ENCODE data around the gene ROPN1L.

ROPN1L gene

GRCh38 chr5:10467281-10468198, 25.9 kb downstream of the ROPN1L start:
- H2AFZ ChIP-seq (ENCODE audit: low read depth, low read length, severe bottlenecking): no peak overlapping the region
- no peaks in the 10 kb centered on the region for H3K9me3 ChIP-seq (ENCODE audit: insufficient read depth, low read length)
- H3K9me2 ChIP-seq (replicated peaks; ENCODE audit: insufficient read depth, low read length): no peaks in the 10 kb centered on the region
- H3K27me3 ChIP-seq (ENCODE audit: low read length): no peaks in the 10 kb centered on the region
- no peak overlapping the region for H3K4me2 ChIP-seq (ENCODE audit: low read depth, low read length, poor library complexity, severe bottlenecking)
- H3K36me3 ChIP-seq (ENCODE audit: low read length): no peaks in the 10 kb centered on the region
- H3K79me2 ChIP-seq (ENCODE audit: insufficient read depth, low read length): no peaks in the 10 kb centered on the region
- TF ChIP-seq CTCF (IDR thresholded peaks at IDR 0.05; ENCODE audit: insufficient read depth, low read length, poor library complexity, severe bottlenecking) (no peak), EZH2phosphoT487 (conservative IDR thresholded peaks at IDR 0.05; ENCODE audit: low read length) (no peak)
- no peaks in the 10 kb centered on the region for H3F3A ChIP-seq (ENCODE audit: insufficient read depth)
- no peak overlapping the region for H3K4me3 ChIP-seq (ENCODE audit: insufficient read depth, low read length, poor library complexity, severe bottlenecking)
- H3K27ac ChIP-seq (ENCODE audit: low read depth, low read length): no peak overlapping the region
- no peak overlapping the region for H3K9ac ChIP-seq (ENCODE audit: low read length)
- no peaks in the 10 kb centered on the region for H4K20me1 ChIP-seq (ENCODE audit: low read depth, low read length)

- no peaks in the 10 kb centered on the region for H3K36me3 ChIP-seq (ENCODE audit: low read length)
- H3K27me3 ChIP-seq (ENCODE audit: low read length): no peaks in the 10 kb centered on the region
- no peaks in the 10 kb centered on the region for H3K9me2 ChIP-seq (replicated peaks; ENCODE audit: insufficient read depth, low read length)
- H3K4me2 ChIP-seq (ENCODE audit: low read depth, low read length, poor library complexity, severe bottlenecking): no peak overlapping the region
- H3F3A ChIP-seq (ENCODE audit: insufficient read depth): no peaks in the 10 kb centered on the region
- H3K4me3 ChIP-seq (ENCODE audit: insufficient read depth, low read length, poor library complexity, severe bottlenecking): no peak overlapping the region
- no peak for TF ChIP-seq CTCF (IDR thresholded peaks at IDR 0.05; ENCODE audit: insufficient read depth, low read length, poor library complexity, severe bottlenecking)
- no peak for TF ChIP-seq EZH2phosphoT487 (conservative IDR thresholded peaks at IDR 0.05; ENCODE audit: low read length)
- no peaks in the 10 kb centered on the region for H3K9me3 ChIP-seq (ENCODE audit: insufficient read depth, low read length)
- H3K9ac ChIP-seq (ENCODE audit: low read length): no peak overlapping the region
- H3K79me2 ChIP-seq (ENCODE audit: insufficient read depth, low read length): no peaks in the 10 kb centered on the region
- H2AFZ ChIP-seq (ENCODE audit: low read depth, low read length, severe bottlenecking): no peak overlapping the region
- H3K27ac ChIP-seq (ENCODE audit: low read depth, low read length): no peak overlapping the region
- H4K20me1 ChIP-seq (ENCODE audit: low read depth, low read length): no peaks in the 10 kb centered on the region
These were observed 26.6 kb downstream of the ROPN1L start for GRCh38 chr5:10468256-10468655.

GRCh38 chr5:10469253-10470050, 27.8 kb downstream of the ROPN1L start:
- no peaks in the 10 kb centered on the region for H3F3A ChIP-seq (ENCODE audit: insufficient read depth)

More at GRCh38 chr5:10469253-10470050, 27.8 kb downstream of the ROPN1L start:
- TF ChIP-seq CTCF (IDR thresholded peaks at IDR 0.05; ENCODE audit: insufficient read depth, low read length, poor library complexity, severe bottlenecking) (no peak), EZH2phosphoT487 (conservative IDR thresholded peaks at IDR 0.05; ENCODE audit: low read length) (no peak)
- no peaks in the 10 kb centered on the region for H3K9me3 ChIP-seq (ENCODE audit: insufficient read depth, low read length)
- no peak overlapping the region for H3K4me3 ChIP-seq (ENCODE audit: insufficient read depth, low read length, poor library complexity, severe bottlenecking)
- H3K36me3 ChIP-seq (ENCODE audit: low read length): no peaks in the 10 kb centered on the region
- no peaks in the 10 kb centered on the region for H3K27me3 ChIP-seq (ENCODE audit: low read length)
- no peak overlapping the region for H3K9ac ChIP-seq (ENCODE audit: low read length)
- H2AFZ ChIP-seq (ENCODE audit: low read depth, low read length, severe bottlenecking): no peak overlapping the region
- H3K79me2 ChIP-seq (ENCODE audit: insufficient read depth, low read length): no peaks in the 10 kb centered on the region
- no peaks in the 10 kb centered on the region for H3K9me2 ChIP-seq (replicated peaks; ENCODE audit: insufficient read depth, low read length)
- H3K4me2 ChIP-seq (ENCODE audit: low read depth, low read length, poor library complexity, severe bottlenecking): no peak overlapping the region
- H3K27ac ChIP-seq (ENCODE audit: low read depth, low read length): no peak overlapping the region
- H4K20me1 ChIP-seq (ENCODE audit: low read depth, low read length): no peaks in the 10 kb centered on the region
